Stimulated activated naive B cell treated with anti-CD40 and anti-IgM and Interleukin-4, amounts not matched to agents 10 μg/mL and 1 μg/mL and 100 μg/mL, for 72 hours (primary cell): ENCODE results near the gene INSM1.
A peak's percentile ranks its signal among the peaks of the same experiment; 100 is the strongest.

Experiments
- ATAC-seq, 2 donors: fragments of 150-1000 bp; cut with Tn5 transposase; replicated peaks; 2 replicates each; pipeline ENCODE4 v1.10.0; 2021; ENCODE audit warnings: moderate library complexity in 1 of 2
- DNase-seq: peaks from one replicate; pipeline ENCODE4 v3.0.0; 2021
- H3K27ac Mint-ChIP-seq: one replicate; pipeline ENCODE4 v1.8.0; 2022; ENCODE audit warnings: mild to moderate bottlenecking, mixed read lengths
- H3K27me3 Mint-ChIP-seq, 2 donors: one replicate each; pipeline ENCODE4 v1.8.0; 2022; ENCODE audit warnings: mixed read lengths in 2 of 2
- H3K36me3 Mint-ChIP-seq, 2 donors: one replicate each; pipeline ENCODE4 v1.8.0; 2022; ENCODE audit warnings: mixed read lengths in 2 of 2, mild to moderate bottlenecking in 1 of 2
- H3K4me1 Mint-ChIP-seq, 2 donors: one replicate each; pipeline ENCODE4 v1.8.0; 2022; ENCODE audit warnings: mixed read lengths in 2 of 2, mild to moderate bottlenecking in 1 of 2
- H3K4me3 Mint-ChIP-seq, 2 donors: one replicate each; pipeline ENCODE4 v1.8.0; 2022; ENCODE audit warnings: mild to moderate bottlenecking in 2 of 2, mixed read lengths in 2 of 2, moderate library complexity in 1 of 2
- H3K9me3 Mint-ChIP-seq, 2 donors: one replicate each; pipeline ENCODE4 v1.8.0; 2022; ENCODE audit warnings: mixed read lengths in 2 of 2, mild to moderate bottlenecking in 1 of 2

Gene INSM1

DNA sequence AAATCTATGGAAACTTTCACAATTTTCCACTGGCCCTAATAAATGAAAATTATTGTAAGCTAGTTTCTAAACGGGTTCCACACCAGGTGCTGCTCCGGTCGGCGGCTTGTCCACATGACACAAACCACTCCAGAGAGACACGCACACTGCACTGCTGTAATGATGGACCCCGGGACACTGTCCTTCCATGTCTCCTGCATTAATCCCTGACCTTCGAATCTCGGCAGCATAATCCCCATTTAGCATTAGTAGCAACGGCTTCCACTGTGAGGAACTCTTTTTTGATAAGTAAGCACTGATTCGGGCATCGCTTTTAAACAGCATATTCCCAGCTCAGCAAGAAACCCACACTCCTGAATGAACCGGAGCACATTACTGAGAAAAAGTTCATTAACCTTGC, 43.5 kb downstream of the INSM1 start:
- Mint-ChIP-seq H3K27me3 (no peaks in the 10 kb centered on the region), H3K4me3 (no peak overlapping the region), H3K9me3 (no peaks in the 10 kb centered on the region), H3K36me3 (peaks cover 6 to 17% of the 10 kb centered on the region in 2 donors), H3K4me1 (peaks cover 3 to 18% of the 10 kb centered on the region in 2 donors), H3K27ac (no peak overlapping the region)
- no peak for ATAC-seq
- DNase-seq = no peak

DNA sequence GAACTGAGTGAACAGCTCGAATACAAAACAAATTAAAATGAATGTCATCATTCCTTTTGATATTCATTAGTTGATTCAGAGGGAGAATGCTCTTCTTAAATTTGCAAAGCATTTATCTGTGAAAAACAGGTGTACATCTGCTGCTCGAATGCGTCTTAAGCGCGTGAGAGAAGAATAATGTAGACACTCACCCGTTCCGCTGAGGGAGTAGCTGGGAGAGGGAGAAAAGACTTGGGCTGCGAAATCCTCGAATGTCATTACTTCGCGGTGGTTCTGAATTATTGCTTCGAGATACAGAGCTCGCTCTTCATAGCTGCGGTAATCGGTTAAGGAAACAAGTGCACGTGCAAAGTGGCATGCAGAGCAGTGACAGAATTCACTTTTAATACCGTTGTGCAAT, 43.9 kb downstream of the INSM1 start:
- DNase-seq (no peak), ATAC-seq (no peak)
- H3K27me3 Mint-ChIP-seq = no peaks in the 10 kb centered on the region
- peaks cover 6 to 17% of the 10 kb centered on the region in 2 donors for H3K36me3 Mint-ChIP-seq
- H3K4me3 Mint-ChIP-seq = no peak overlapping the region
- H3K27ac Mint-ChIP-seq = peak overlapping the region; percentile 22
- H3K9me3 Mint-ChIP-seq = no peaks in the 10 kb centered on the region
- H3K4me1 Mint-ChIP-seq = peaks cover 3 to 18% of the 10 kb centered on the region in 2 donors

DNA sequence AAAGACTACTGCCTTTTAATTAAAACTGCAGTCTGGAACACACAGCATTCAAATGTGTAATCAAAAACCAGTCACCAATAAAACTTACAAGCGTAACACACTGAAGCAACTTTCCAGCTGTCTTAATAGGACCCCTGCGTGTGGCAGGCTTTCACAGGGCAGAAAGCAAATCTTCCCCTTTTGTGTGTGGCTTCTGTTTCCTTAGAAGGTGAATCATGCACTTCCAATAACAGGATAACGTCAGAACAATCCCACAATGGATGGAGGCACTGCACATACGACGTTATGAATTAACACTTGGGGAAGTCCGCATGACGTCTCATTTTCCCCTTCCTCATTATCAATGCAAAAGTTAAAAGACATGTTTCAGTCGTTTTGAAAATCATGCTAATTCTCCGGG, 44.8 kb downstream of the INSM1 start:
- ATAC-seq (peak; percentile 95 to 97), DNase-seq (peak; percentile 46)
- H3K4me3 Mint-ChIP-seq = no peak overlapping the region
- peaks cover 5 to 25% of the 10 kb centered on the region in 2 donors for H3K36me3 Mint-ChIP-seq
- H3K27ac Mint-ChIP-seq = peak overlapping the region; percentile 94
- no peaks in the 10 kb centered on the region for H3K9me3 Mint-ChIP-seq
- H3K4me1 Mint-ChIP-seq = peaks cover 3 to 26% of the 10 kb centered on the region in 2 donors
- no peaks in the 10 kb centered on the region for H3K27me3 Mint-ChIP-seq

DNA sequence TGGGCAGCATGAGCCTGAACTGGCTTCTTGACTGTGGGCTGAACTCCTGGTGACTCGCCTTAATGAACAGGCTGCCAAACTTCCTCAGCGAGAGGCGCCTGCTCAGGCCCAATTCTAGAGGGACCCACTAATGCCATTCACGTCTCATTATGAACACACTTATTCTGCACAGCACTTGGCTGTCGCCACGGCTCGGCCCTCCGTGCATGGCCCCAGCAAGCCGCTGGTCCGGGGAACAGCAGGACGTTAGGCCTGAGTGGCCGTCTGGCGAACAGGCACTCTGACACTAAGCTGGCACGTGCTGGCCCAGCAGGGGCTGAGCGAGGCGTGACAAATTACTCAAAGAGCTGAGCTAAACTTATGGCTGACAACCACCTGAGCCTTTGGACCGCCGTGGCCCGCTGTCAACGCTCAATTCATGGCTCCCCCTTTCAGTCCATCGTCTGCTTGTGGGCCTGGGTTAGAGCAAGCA, 45.9 kb downstream of the INSM1 start:
- H3K36me3 Mint-ChIP-seq = peaks cover 13 to 32% of the 10 kb centered on the region in 2 donors
- DNase-seq (no peak), ATAC-seq (no peak)
- H3K27ac Mint-ChIP-seq = peak overlapping the region; percentile 94
- no peak overlapping the region for H3K4me3 Mint-ChIP-seq
- H3K4me1 Mint-ChIP-seq = peaks cover 9 to 32% of the 10 kb centered on the region in 2 donors
- no peaks in the 10 kb centered on the region for H3K27me3 Mint-ChIP-seq
- peaks cover 0 to 4% of the 10 kb centered on the region in 2 donors for H3K9me3 Mint-ChIP-seq

DNA sequence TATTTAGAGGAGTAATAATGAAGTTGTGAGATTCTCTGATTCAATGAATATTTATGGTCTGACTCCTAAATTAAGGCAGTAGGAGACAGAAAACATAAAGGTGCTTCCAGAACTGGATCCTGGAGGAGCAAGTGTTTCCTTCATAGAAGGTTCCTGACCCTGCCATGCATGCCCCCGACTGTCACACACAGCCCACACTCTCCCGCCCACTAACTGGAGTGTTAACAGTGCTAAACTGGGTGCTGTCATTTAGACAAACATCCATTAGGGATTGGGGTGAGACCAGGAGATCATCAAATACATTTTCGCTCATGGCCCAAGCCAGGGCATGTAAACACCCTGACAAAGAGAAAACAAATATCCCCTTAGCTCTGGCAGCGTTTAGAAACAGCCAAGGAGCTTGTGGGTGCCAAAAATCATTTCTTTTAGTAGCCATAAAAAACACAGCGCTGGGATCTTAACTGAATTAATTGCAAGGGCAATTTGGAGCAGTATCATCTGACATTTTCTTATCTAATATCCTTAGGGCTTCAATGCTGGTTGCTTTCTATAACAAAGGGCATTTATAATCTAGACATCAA, 46.8 kb downstream of the INSM1 start:
- Mint-ChIP-seq H3K27ac (peak overlapping the region; percentile 33), H3K4me3 (no peak overlapping the region), H3K4me1 (peaks cover 9 to 32% of the 10 kb centered on the region in 2 donors), H3K27me3 (no peaks in the 10 kb centered on the region), H3K9me3 (peaks cover 0 to 4% of the 10 kb centered on the region in 2 donors), H3K36me3 (peaks cover 16 to 29% of the 10 kb centered on the region in 2 donors)
- no peak for DNase-seq
- ATAC-seq = no peak

DNA sequence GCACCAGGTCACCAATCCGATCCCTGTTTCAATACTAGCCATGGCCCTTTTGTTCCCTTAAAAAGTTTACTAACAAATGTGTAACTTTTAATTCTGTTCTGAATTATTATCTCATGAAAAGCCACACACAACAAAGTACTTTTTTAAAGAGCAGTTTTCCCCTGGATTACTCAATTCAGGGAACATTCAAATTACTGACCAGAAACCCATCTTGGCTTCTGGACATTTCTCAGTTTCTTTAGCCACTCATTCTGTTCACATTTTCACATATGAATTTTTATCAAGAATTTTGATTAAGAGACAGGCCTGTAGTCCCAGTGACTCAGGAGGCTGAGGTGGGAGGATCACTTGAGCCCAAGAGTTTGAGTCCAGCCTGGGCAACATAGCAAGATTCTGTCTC, 47.4 kb downstream of the INSM1 start:
- no peak for ATAC-seq
- Mint-ChIP-seq H3K27me3 (no peaks in the 10 kb centered on the region), H3K27ac (no peak overlapping the region), H3K9me3 (peaks cover 0 to 4% of the 10 kb centered on the region in 2 donors), H3K4me1 (peaks cover 9 to 32% of the 10 kb centered on the region in 2 donors), H3K36me3 (peaks cover 18 to 27% of the 10 kb centered on the region in 2 donors), H3K4me3 (no peak overlapping the region)
- DNase-seq = no peak

DNA sequence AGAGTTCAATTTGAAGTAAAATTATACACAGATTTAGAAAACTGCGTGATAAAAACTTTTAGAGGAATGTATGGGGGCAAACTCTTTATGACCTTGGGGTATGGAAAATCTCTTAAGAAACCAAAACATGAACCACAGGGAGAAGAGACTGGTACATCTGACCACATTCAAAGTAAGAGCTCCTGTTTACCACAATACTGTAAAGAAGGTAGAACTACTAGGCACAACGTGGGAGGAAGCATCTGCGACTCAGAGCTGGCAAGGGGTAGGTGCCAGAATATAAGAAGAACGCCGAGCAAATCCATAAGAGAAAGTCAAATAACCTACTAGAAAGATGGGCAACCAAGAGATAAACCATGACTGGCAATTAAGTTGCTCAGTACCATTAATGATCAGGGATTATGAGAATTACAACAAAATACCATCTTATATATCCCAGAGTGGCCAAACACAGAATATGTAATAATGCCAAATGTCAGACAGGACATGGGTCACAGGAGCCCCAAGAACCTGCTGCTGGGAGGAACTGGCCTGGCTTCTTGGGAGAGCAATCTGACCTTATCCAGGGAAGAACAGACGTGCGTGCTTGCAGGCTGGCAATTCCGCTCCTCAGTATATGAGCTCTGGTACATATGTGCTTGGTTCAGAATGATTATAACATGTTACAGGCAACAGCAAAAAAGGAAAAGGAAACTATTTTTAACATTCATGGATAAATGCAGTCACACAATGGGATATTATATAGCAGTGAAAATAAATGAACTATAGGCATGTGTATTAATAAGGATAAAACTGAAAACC, 50.2 kb downstream of the INSM1 start:
- Mint-ChIP-seq H3K27me3 (no peaks in the 10 kb centered on the region), H3K4me1 (peaks cover 12 to 25% of the 10 kb centered on the region in 2 donors), H3K4me3 (no peak overlapping the region), H3K9me3 (peaks cover 0 to 4% of the 10 kb centered on the region in 2 donors), H3K27ac (peak overlapping the region; percentile 63), H3K36me3 (peaks cover 34 to 38% of the 10 kb centered on the region in 2 donors)
- no peak for DNase-seq
- ATAC-seq = peak; percentile 61 to 69
